ENCODE measurements around the gene SEZ6L.

DNA sequence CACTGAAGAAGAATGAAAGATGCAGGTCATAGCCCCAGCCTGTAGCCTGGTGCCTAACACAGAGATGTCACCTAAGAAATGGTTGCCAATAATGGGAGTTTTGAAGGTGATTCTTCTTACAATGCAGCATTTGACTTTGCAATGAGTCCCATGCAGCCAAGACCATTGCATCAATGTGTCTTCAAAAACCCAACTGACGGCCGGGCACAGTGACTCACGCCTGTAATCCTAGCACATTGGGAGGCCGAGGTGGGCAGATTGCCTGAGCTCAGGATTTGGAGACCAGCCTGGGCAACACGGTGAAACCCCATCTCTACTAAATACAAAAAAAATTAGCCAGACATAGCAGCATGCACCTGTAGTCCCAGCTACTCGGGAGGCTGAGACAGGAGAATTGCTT, 170.5 kb downstream of the SEZ6L start:
- TF ChIP-seq, protein P1, sequence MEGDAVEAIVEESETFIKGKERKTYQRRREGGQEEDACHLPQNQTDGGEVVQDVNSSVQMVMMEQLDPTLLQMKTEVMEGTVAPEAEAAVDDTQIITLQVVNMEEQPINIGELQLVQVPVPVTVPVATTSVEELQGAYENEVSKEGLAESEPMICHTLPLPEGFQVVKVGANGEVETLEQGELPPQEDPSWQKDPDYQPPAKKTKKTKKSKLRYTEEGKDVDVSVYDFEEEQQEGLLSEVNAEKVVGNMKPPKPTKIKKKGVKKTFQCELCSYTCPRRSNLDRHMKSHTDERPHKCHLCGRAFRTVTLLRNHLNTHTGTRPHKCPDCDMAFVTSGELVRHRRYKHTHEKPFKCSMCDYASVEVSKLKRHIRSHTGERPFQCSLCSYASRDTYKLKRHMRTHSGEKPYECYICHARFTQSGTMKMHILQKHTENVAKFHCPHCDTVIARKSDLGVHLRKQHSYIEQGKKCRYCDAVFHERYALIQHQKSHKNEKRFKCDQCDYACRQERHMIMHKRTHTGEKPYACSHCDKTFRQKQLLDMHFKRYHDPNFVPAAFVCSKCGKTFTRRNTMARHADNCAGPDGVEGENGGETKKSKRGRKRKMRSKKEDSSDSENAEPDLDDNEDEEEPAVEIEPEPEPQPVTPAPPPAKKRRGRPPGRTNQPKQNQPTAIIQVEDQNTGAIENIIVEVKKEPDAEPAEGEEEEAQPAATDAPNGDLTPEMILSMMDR (IDR thresholded peaks at IDR 0.05): no peak
- TF ChIP-seq POLR2AphosphoS5 (IDR thresholded peaks at IDR 0.05) (no peak), POLR2A (IDR thresholded peaks at IDR 0.05; ENCODE audit: low read depth) (no peak), EP300 (IDR thresholded peaks at IDR 0.05) (no peak)
